Muscle layer of colon (tissue), 2 donors: ENCODE measurements around the gene GNPNAT1.
"Not testable (repeated sequence)": the region's sequence is repeated elsewhere in the genome, so short reads cannot be mapped to it uniquely, and the experiment has no call there.

Experiments
- H3K27ac ChIP-seq: one replicate; pipeline ENCODE4 v1.7.0; 2013; ENCODE audit warnings: low read depth, mild to moderate bottlenecking, low read length, moderate library complexity
- H3K27me3 ChIP-seq, 2 donors: one replicate each; pipeline ENCODE4 v1.7.0; 2013; ENCODE audit warnings: low read length in 2 of 2, mild to moderate bottlenecking in 2 of 2; ENCODE audit not compliant: insufficient read depth in 2 of 2, control insufficient read depth in 1 of 2
- H3K36me3 ChIP-seq: one replicate; pipeline ENCODE4 v1.7.0; 2013; ENCODE audit warnings: mild to moderate bottlenecking, low read length; ENCODE audit not compliant: insufficient read depth
- H3K4me1 ChIP-seq: one replicate; pipeline ENCODE4 v1.7.0; 2013; ENCODE audit warnings: mild to moderate bottlenecking, low read length; ENCODE audit not compliant: insufficient read depth
- H3K4me3 ChIP-seq, 2 donors: one replicate each; pipeline ENCODE4 v1.7.0; 2013; ENCODE audit warnings: low read length in 2 of 2, low read depth in 1 of 2, mild to moderate bottlenecking in 1 of 2, moderate library complexity in 1 of 2
- H3K9ac ChIP-seq: one replicate; pipeline ENCODE4 v1.7.0; 2013; ENCODE audit warnings: low read length
- H3K9me3 ChIP-seq: one replicate; pipeline ENCODE4 v1.7.0; 2013; ENCODE audit warnings: mild to moderate bottlenecking, low read length
- donor health status: abdominal sarcoma.
- donor health status: Adenocarcinoma of cecum.

GNPNAT1 gene

DNA sequence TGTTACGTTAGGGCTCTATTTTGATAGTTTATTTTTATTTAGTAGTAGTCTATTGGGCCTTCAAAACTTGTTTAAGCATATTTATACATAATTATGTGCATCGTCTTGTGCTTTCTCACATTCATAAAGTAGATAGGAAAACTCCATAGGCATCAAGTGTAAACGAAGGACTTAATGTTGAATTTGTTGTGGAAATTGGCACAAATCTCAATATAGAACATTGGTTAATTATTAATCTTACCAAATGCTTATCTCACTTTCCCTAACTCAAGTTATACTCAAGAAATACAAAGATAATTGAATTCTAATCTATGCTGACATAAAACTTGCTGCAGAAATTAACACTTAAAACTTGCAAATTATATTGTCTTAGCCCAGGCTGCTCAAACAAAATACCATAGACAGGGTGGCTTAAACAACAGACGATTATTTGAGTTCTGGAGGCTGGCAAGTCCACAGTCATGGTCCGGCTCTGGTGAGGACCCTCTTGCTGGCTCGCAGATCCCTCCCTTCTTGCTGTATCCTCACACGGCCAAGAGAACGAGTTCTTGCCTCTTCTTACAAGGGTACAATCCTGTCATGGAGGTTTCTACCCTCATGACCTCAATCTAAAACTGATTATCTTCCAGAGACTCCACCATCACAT is 42.6 kb downstream of the GNPNAT1 start:
- Histone ChIP-seq H3K4me3 (no peak overlapping the region), H3K27ac (no peak overlapping the region), H3K9ac (no peak overlapping the region), H3K9me3 (no peaks in the 10 kb centered on the region), H3K27me3 (no peaks in the 10 kb centered on the region), H3K4me1 (no peaks in the 10 kb centered on the region), H3K36me3 (peaks cover 19% of the 10 kb centered on the region)

DNA sequence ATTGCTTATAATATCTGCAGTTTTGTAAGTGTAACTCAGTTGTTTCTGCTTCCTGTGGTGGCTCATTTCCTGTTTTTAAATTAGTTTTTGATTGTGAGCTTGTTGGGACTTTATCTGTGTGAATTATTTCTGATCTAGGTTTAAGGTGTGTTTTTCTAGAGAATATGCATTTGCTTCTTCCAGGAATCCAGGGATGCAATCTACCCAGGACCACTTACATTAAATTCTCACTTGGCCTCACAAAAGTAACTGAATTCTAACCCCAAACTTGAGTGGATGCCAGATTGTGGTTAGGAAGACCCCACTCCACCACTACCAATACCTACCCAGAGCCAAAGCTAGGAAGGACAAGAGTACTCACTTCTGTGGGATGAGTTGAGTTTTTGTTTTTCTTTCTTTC is 49.5 kb downstream of the GNPNAT1 start:
- no peaks in the 10 kb centered on the region for H3K27me3 ChIP-seq
- H3K27ac ChIP-seq = no peak overlapping the region
- no peak overlapping the region for H3K9ac ChIP-seq
- H3K4me3 ChIP-seq = no peak overlapping the region
- peaks cover 6% of the 10 kb centered on the region for H3K36me3 ChIP-seq
- no peaks in the 10 kb centered on the region for H3K4me1 ChIP-seq
- H3K9me3 ChIP-seq = no peaks in the 10 kb centered on the region

GRCh38 chr14:52740751-52741150 is 50.7 kb downstream of the GNPNAT1 start:
- Histone ChIP-seq H3K36me3 (no peaks in the 10 kb centered on the region), H3K4me1 (no peaks in the 10 kb centered on the region), H3K9me3 (no peaks in the 10 kb centered on the region), H3K4me3 (no peak overlapping the region), H3K9ac (no peak overlapping the region), H3K27me3 (no peaks in the 10 kb centered on the region), H3K27ac (no peak overlapping the region)

GRCh38 chr14:52738409-52738808 is 53.0 kb downstream of the GNPNAT1 start:
- Histone ChIP-seq H3K27ac (no peak overlapping the region), H3K27me3 (no peaks in the 10 kb centered on the region), H3K4me1 (no peaks in the 10 kb centered on the region), H3K9me3 (no peaks in the 10 kb centered on the region), H3K9ac (no peak overlapping the region), H3K4me3 (no peak overlapping the region), H3K36me3 (no peaks in the 10 kb centered on the region)

GRCh38 chr14:52735921-52736489 is 55.4 kb downstream of the GNPNAT1 start:
- Histone ChIP-seq H3K4me3 (no peak overlapping the region), H3K27ac (no peak overlapping the region), H3K4me1 (no peaks in the 10 kb centered on the region), H3K9me3 (no peaks in the 10 kb centered on the region), H3K27me3 (no peaks in the 10 kb centered on the region), H3K9ac (no peak overlapping the region), H3K36me3 (no peaks in the 10 kb centered on the region)

- Histone ChIP-seq H3K4me1 (no peaks in the 10 kb centered on the region), H3K9me3 (no peaks in the 10 kb centered on the region), H3K27me3 (no peaks in the 10 kb centered on the region), H3K27ac (no peak overlapping the region), H3K9ac (no peak overlapping the region), H3K36me3 (no peaks in the 10 kb centered on the region), H3K4me3 (no peak overlapping the region)
Observed at GRCh38 chr14:52733824-52734223, 57.6 kb downstream of the GNPNAT1 start.

- Histone ChIP-seq H3K9ac (peak overlapping the region; percentile 86), H3K4me1 (no peaks in the 10 kb centered on the region), H3K27ac (peak overlapping the region; percentile 71), H3K36me3 (peaks cover 11% of the 10 kb centered on the region), H3K27me3 (no peaks in the 10 kb centered on the region), H3K9me3 (no peaks in the 10 kb centered on the region), H3K4me3 (peak overlapping the region; percentile 79 to 87)
Observed at GRCh38 chr14:52730709-52731111, 60.7 kb downstream of the GNPNAT1 start.

GRCh38 chr14:52729925-52730708 is 61.3 kb downstream of the GNPNAT1 start, which contains the start of gene STYX:
STYX (plus strand) TSS chr14:52730166; CDS start chr14:52730475, 309 bp downstream.
- H3K9me3 ChIP-seq = no peaks in the 10 kb centered on the region
- H3K27me3 ChIP-seq = no peaks in the 10 kb centered on the region
- H3K9ac ChIP-seq = peak within 1 kb of the TSS; percentile 86
- no peaks in the 10 kb centered on the region for H3K4me1 ChIP-seq
- peak within 1 kb of the TSS; percentile 79 to 87 for H3K4me3 ChIP-seq
- H3K36me3 ChIP-seq = peaks cover 11% of the 10 kb centered on the region
- H3K27ac ChIP-seq = peak within 1 kb of the TSS; percentile 71

DNA sequence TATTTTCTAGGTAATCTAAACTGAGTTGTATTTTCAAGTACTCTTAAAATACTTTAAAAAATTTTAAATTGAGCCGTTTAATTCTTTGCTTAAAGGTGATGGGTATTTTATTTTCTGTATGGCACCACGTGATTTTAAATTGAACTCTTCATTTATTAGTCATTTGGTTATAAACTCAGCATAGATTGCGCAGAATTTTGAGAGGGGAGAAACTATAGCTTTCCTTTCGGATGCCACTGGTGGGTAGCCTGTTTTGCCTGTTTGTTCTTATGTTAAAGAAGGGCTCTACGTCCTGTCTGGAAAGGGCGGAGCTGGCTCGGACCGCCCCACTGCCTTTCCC is 61.9 kb downstream of the GNPNAT1 start:
- Histone ChIP-seq H3K4me3 (no peak overlapping the region), H3K27ac (peak overlapping the region; percentile 8), H3K9me3 (no peaks in the 10 kb centered on the region), H3K36me3 (peaks cover 11% of the 10 kb centered on the region), H3K9ac (no peak overlapping the region), H3K27me3 (no peaks in the 10 kb centered on the region), H3K4me1 (no peaks in the 10 kb centered on the region)

DNA sequence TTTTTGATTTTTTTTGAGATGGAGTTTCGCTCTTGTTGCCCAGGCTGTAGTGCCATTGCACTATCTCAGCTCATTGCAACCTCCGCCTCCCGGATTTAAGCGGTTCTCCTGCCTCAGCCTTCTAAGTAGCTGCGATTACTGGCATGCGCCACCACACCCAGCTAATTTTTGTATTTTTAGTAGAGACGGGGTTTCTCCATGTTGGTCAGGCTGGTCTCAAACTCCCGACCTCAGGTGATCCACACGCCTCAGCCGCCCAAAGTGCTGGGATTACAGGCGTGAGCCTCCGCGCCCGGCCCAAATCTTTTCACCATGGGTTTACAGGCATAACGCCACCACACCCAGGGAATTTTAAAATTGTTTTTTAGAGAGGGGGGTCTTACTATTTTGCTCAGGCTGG is 62.4 kb downstream of the GNPNAT1 start:
- peaks cover 16% of the 10 kb centered on the region for H3K36me3 ChIP-seq
- H3K4me1 ChIP-seq, H3K4me3 ChIP-seq, H3K27ac ChIP-seq, H3K9me3 ChIP-seq, H3K27me3 ChIP-seq, H3K9ac ChIP-seq: not testable (repeated sequence)

GRCh38 chr14:52727509-52727908 is 63.9 kb downstream of the GNPNAT1 start:
- H3K4me1 ChIP-seq, H3K9me3 ChIP-seq, H3K27me3 ChIP-seq, H3K4me3 ChIP-seq, H3K27ac ChIP-seq, H3K9ac ChIP-seq: not testable (repeated sequence)
- peaks cover 32% of the 10 kb centered on the region for H3K36me3 ChIP-seq
